SKM-1 (cell line): ENCODE results near the gene PRSS56.
"Not testable (repeated sequence)": the region's sequence is repeated elsewhere in the genome, so short reads cannot be mapped to it uniquely, and the experiment has no call there.

Experiments used
- DNase-seq: peaks from one replicate; lab custom pipeline; 2025; ENCODE audit not compliant: unreplicated experiment; lab: John Stamatoyannopoulos, UW

Gene PRSS56

DNA sequence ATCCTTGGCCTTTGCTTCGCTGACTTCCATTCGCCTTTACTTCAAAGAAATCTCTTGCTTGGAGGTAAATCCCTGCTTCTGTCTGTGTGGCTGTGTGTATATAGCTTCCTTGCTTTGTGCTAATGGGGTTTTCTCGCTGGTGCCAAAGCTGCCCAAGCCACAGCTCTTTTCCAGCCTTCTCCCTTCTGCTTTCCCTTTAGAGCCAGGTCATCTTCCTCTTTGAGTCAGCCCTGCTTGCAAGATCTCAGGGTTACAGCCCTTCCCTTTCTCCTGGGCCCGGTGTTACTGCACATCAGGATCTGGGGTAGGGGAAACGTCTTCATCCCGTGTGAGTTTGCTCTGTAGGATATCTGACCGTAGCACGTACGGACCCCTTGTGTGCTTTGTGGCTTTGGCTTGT is 49.4 kb downstream of the PRSS56 start:
- DNase-seq, result no peak

DNA sequence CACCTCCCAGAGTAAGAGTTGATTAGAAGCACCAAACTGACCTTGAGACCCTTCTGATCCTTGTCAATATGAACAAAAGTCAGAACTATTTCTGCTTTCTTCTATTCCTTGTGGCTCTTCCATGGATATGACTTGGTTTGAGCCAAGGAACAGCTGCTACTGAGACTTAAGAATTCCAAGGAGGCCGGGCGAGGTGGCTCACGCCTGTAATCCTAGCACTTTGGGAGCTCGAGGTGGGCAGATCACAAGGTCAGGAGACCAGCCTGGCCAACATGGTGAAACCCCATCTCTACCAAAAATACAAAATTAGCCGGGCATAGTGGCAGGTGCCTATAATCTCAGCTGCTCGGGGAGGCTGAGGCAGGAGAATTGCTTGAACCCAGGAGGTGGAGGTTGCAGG is 50.3 kb downstream of the PRSS56 start:
- DNase-seq, result not testable (repeated sequence)

DNA sequence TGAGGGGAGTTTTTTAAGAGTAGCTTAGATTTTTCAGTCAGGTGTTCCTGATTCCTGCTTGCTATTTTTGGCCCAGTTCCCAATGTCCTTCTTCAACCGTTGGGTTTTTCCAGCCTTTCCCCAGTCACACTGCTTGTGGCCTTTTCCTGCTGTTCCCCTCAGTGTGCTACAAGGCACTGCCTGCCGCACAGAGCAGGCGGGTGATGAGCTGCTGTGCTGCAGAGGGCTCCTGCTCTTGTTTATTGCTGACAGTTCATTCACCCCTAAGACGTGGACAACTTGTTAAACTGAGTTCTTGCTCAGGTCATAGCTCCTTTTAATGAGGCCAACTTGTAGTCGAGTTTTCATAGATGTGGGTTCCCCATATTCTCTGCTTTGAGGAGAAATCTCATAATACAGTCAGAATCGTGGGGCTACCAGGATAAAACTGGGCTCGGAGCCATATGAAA is 50.9 kb downstream of the PRSS56 start:
- DNase-seq, result no peak

DNA sequence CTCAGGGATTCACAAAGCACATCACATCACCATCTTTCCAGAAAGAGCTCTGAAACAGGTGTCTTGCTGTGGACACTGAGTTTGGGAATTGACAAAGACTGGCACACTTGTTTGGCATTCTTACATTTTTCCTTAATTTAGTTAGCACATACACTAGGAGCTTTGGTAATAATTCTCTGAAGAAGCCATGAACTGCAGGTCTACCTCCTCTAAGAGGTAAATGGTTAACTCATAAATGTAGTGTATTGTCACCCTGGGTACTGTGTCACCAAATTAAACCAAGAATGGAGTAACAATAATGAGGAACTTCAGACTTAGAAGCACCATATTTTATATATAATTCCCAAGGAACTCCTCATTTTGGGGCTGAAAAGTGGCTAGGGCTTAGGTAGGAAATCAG is 52.9 kb downstream of the PRSS56 start:
- no peak for DNase-seq

DNA sequence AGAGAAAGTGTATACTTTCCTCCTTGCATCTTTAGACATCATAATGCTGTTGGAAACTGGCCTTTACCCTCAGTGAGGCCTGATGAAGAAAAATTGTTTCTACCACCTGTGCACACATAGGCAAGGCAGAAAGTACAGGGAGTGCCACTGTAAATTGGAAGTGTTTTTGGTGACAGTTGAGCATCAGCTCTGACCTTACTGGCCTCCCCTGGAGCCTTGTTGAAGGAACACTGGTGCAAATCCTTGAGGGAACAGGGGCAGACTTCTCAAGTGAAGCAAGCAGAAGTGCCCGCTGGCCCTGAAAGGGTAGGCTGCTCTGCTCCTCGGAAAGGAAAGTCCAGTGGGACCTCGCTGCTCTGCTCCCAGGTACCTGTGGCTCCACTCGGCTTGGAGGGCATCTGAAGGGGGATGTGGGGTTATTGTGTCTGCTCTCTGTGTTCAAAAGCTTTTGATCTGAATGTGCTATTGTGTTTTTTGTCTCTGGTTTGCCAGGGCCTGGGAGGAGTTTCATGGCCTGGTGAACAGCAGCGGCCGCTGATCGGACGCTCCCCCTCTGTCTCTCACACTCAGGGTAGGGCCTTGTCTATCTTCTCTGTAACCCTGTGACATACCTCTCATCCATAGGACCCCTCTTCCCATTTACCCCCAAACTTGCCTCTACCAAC is 53.7 kb downstream of the PRSS56 start:
- no peak for DNase-seq

DNA sequence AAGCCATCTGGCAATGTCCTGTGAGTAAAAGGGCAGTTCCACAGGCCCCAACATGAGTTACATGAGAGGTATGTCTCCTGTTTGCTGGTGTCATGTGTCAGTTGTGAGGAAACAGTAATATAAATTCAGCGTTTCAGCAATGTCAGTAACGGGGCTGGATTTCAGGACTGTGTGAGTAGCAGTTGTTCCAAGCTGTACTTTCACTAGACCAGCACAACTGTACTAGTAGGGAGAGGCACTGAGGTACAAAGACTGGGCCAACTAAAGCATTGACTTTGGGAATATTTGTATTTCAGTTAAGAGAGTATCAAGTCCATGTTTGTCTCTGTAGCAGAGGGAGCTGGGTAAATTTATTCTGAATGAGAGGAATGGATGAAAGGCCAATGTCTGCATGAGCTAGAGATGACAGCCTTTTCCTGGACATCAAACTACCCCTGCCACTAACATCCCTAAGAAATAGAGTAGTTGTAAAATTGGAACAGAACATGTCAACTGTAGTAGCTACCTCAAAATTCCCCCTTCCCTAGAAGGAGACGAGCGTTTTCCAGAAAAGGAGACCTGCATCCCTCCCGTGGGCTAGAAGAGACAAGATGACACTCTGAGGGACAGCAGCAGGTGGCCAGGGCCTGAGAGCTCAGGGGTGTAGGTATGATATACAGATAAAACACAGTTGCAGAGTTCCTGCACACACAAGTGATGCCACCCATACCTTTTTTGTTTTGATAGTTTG is 54.7 kb downstream of the PRSS56 start:
- DNase-seq, result no peak
